Ovary (tissue), 10 donors: ENCODE data around the gene PRODH. TPM values are rescaled to one million over a fixed set of nuclear protein-coding genes. Genes with fewer than 3 reads are reported as not detected.

ENCODE experiments used
- DNase-seq, 5 donors: peaks; one replicate each; pipeline ENCODE4 v3.0.0-alpha.2; 2019 to 2020
- H3K27ac ChIP-seq, 2 donors: fragments of 200-600 bp; one replicate each; pipeline versions ENCODE4 v1.5.1 to v1.8.0; 2019 to 2022
- H3K27me3 ChIP-seq: fragments of 200-600 bp; one replicate; pipeline ENCODE4 v1.8.0; 2022
- H3K36me3 ChIP-seq: fragments of 200-600 bp; sonication (generic); one replicate; pipeline ENCODE4 v1.5.1; 2019
- H3K4me1 ChIP-seq: one replicate; pipeline ENCODE4 v1.8.1; 2013; ENCODE audit warnings: mild to moderate bottlenecking, moderate library complexity; ENCODE audit not compliant: insufficient read depth
- H3K4me3 ChIP-seq: fragments of 200-600 bp; sonication (generic); one replicate; pipeline ENCODE4 v1.5.1; 2017
- H3K9me3 ChIP-seq, 2 donors: fragments of 200-600 bp in 1 of 2; sonication (generic) in 1 of 2; one replicate each; pipeline versions ENCODE4 v1.5.1 to v1.8.1; 2013 to 2019; ENCODE audit warnings: mild to moderate bottlenecking in 1 of 2, moderate library complexity in 1 of 2
- CTCF ChIP-seq, 3 donors: fragments of 450-650 bp in 2 of 3; fragments of 200-600 bp in 1 of 3; IDR thresholded peaks; one replicate each; pipeline versions ENCODE4 v1.5.1 to v1.8.0; 2016 to 2022; ENCODE audit warnings: antibody characterized with exemption in 3 of 3, mild to moderate bottlenecking in 1 of 3
- EP300 ChIP-seq: sonication (generic); formaldehyde crosslinking; IDR thresholded peaks from one replicate; pipeline ENCODE4 v1.6.1; 2017; ENCODE audit warnings: antibody characterized with exemption
- POLR2A ChIP-seq: fragments of 450-650 bp; IDR thresholded peaks from one replicate; pipeline ENCODE4 v1.6.1; 2017; ENCODE audit warnings: antibody characterized with exemption, mild to moderate bottlenecking, moderate library complexity
- WGBS, 3 donors: extraction: QIAGEN DNeasy Blood & Tissue Kit in 1 of 3; methylation state at CpG; one replicate each; pipeline versions ENCODE4 v1.1.5 to v1.1.7; 2013 to 2017; 5-methylcytosine and 5-hydroxymethylcytosine counted together
- intact Hi-C, 4 donors: fragments of 100-400 bp; cut with DNase I; formaldehyde crosslinking; loops; one replicate each; pipeline versions ENCODE4 v1.11.0 to v1.15.1; 2022 to 2023
- long read RNA-seq, 3 donors: library from polyadenylated mRNA in 2 of 3; unstranded in 2 of 3; transcript quantifications; one replicate each; pipeline ENCODE4 v2.0.0 and lab custom pipeline, GENCODE V29; 2021 to 2026
- polyA plus RNA-seq, 2 donors: library from polyadenylated mRNA; stranded (reverse); fragments of 200-250 nt in 1 of 2; fragments of 350-450 nt in 1 of 2; fragmentation: Illumina TruSeq in 1 of 2; extraction: RNeasy Lipid Tissue Mini Kit (QIAGEN cat#74804) in 1 of 2; gene quantifications; one replicate each; pipeline ENCODE4 v1.2.3, GENCODE V29; 2013 to 2014
- total RNA-seq, 7 donors: library from RNA; depleted of rRNA in 2 of 7; stranded (reverse); fragments of >200 nt in 2 of 7; fragmentation: NEBNext Ultra II Directional in 3 of 7; extraction: Animal tissue kit (Norgen Biotek cat#: 25700) in 3 of 7; gene quantifications; one replicate each; pipeline versions ENCODE4 v1.1.0 to v1.2.4, GENCODE V29; 2016 to 2023
- donor health status: DM: no; HTN: no; CAD: no; lungs with moderate emphysema.
- donor health status: DM: no; HTN: no; CAD: no.
- donor health status: Bipolar disorder and iron deficiency.
- donor health status: DM: yes; HTN: yes; CAD: no.
- donor health status: DM: no; HTN: no; CAD: no.
- donor health status: DM: yes; HTN: yes; CAD: no.

PRODH gene
- total RNA-seq (1 to 10 TPM in 3 of 7 donors, under 1 TPM in 3, not detected in 1; 0.33 to 3.8 (median 0.97) TPM), polyA plus RNA-seq (under 1 TPM; 0.27 to 0.69 TPM)
- long read RNA-seq, donor 1 = 0 reads
- long read RNA-seq, donor 2, partial matches to known transcripts = 0 of 3 reads
- long read RNA-seq, donor 2, other reads (novel, unspliced or antisense) = 0 of 3 reads
- long read RNA-seq, donor 3 = 0 reads

GRCh38 chr22:18935889-18936529 lies at the start of gene PRODH:
Gene PRODH (minus strand): TSS chr22:18936293. CDS start chr22:18936287, 6 bp downstream.
- DNase-seq = no peak
- WGBS, 3 donors = no CpG with 5 or more reads among the region's 67 CpGs
- TF ChIP-seq EP300 (no peak), CTCF (IDR thresholded peaks at IDR 0.05) (no peak), POLR2A (no peak)
- intact Hi-C loops = no loop called here
- no peaks in the 10 kb centered on the region for H3K4me1 ChIP-seq
- no peaks in the 10 kb centered on the region for H3K9me3 ChIP-seq
- no peak within 1 kb of the TSS for H3K4me3 ChIP-seq
- no peaks in the 10 kb centered on the region for H3K27me3 ChIP-seq
- no peak within 1 kb of the TSS for H3K27ac ChIP-seq
- no peaks in the 10 kb centered on the region for H3K36me3 ChIP-seq

- intact Hi-C loops = no loop called here
- no peaks in the 10 kb centered on the region for H3K9me3 ChIP-seq
- DNase-seq = no peak
- H3K27ac ChIP-seq = no peak overlapping the region
- no peaks in the 10 kb centered on the region for H3K27me3 ChIP-seq
- no peaks in the 10 kb centered on the region for H3K4me1 ChIP-seq
- no peaks in the 10 kb centered on the region for H3K36me3 ChIP-seq
- no peak for TF ChIP-seq CTCF (IDR thresholded peaks at IDR 0.05)
- TF ChIP-seq POLR2A = no peak
- no peak for TF ChIP-seq EP300
- H3K4me3 ChIP-seq = no peak overlapping the region
- WGBS, 3 donors = 86 to 91% (median 88%) methylated on average over 21 of the region's 21 CpGs
These were observed 49.7 kb upstream of the PRODH start for GRCh38 chr22:18985780-18986179.

GRCh38 chr22:18984564-18984963 lies 48.5 kb upstream of the PRODH start:
- intact Hi-C loops = no loop called here
- Histone ChIP-seq H3K4me1 (no peaks in the 10 kb centered on the region), H3K27ac (no peak overlapping the region), H3K27me3 (no peaks in the 10 kb centered on the region), H3K4me3 (no peak overlapping the region), H3K36me3 (no peaks in the 10 kb centered on the region), H3K9me3 (peaks cover 0 to 3% of the 10 kb centered on the region in 2 donors)
- DNase-seq = no peak
- WGBS, 3 donors = 84 to 86% (median 85%) methylated on average over 10 of the region's 10 CpGs
- TF ChIP-seq EP300 = no peak
- no peak for TF ChIP-seq CTCF (IDR thresholded peaks at IDR 0.05)
- no peak for TF ChIP-seq POLR2A

- intact Hi-C loops = no loop called here
- peaks cover 0 to 3% of the 10 kb centered on the region in 2 donors for H3K9me3 ChIP-seq
- WGBS, 3 donors = 81 to 88% (median 82%) methylated on average over 9 of the region's 9 CpGs
- no peak for DNase-seq
- H3K27me3 ChIP-seq = no peaks in the 10 kb centered on the region
- no peak for TF ChIP-seq CTCF (IDR thresholded peaks at IDR 0.05)
- no peak for TF ChIP-seq POLR2A
- no peak for TF ChIP-seq EP300
- no peak overlapping the region for H3K27ac ChIP-seq
- no peaks in the 10 kb centered on the region for H3K36me3 ChIP-seq
- H3K4me3 ChIP-seq = no peak overlapping the region
- no peaks in the 10 kb centered on the region for H3K4me1 ChIP-seq
These were observed 47.1 kb upstream of the PRODH start for GRCh38 chr22:18983120-18983651.
